K562 (cell line): ENCODE data around the gene GRIN2D. TPM values are rescaled to one million over a fixed set of nuclear protein-coding genes. Genes with fewer than 3 reads are reported as not detected.

Experiments used
- ATAC-seq: fragments of 200-7000 bp; cut with Tn5 transposase; 3 replicates; pipeline ENCODE4 v1.9.1; 2020; ENCODE audit warnings: moderate library complexity
- BruUV-seq: library from RNA; stranded (reverse); fragments of 400-500 nt; replicated peaks from 2 replicates; lab custom pipeline; 2021; lab: Mats Ljungman, UMichigan
- CTCF ChIA-PET: fragments of 300-600 bp; formaldehyde crosslinking; extraction: SDS; loops from one replicate; lab custom pipeline; 2021; ENCODE audit warnings: low intra/inter-chr PET ratio; lab: Yijun Ruan, JAX
- POLR2A ChIA-PET: fragments of 300-600, 350-650 bp; sonication (Branson Sonifier 250); formaldehyde crosslinking; extraction: SDS; loops from one replicate; lab custom pipeline; 2021; ENCODE audit warnings: antibody characterized with exemption, inconsistent platforms; lab: Yijun Ruan, JAX
- DNase-seq, 4 experiments: peaks; one replicate each; pipeline versions ENCODE4 v3.0.0 to v3.0.0-alpha.2; 2011 to 2018; ENCODE audit warnings: low spot score in 3 of 4, mixed read lengths in 3 of 4; ENCODE audit errors: extremely low read depth in 1 of 4
- FAIRE-seq: peaks from 2 replicates; lab custom pipeline; 2011; peaks lifted over from hg19 to GRCh38; lab: Jason Lieb, UNC
- H2AFZ ChIP-seq: 2 replicates; pipeline ENCODE4 v1.6.0; 2011; ENCODE audit warnings: low read depth, low read length, control low read depth, inconsistent platforms
- H3K27ac ChIP-seq: fragments of 200-600 bp; 3 replicates; pipeline ENCODE4 v1.8.0; 2011; ENCODE audit warnings: low read depth, mild to moderate bottlenecking, control low read depth, inconsistent platforms, low read length, moderate library complexity, mixed read lengths; ENCODE audit errors: extremely low read depth
- H3K27me3 ChIP-seq, 2 experiments: fragments of 300-600 bp in 1 of 2; 2 replicates in 1 of 2; 3 replicates in 1 of 2; pipeline versions ENCODE4 v1.6.0 to v1.8.0; 2011; ENCODE audit warnings: inconsistent platforms in 2 of 2, low read length in 2 of 2, mild to moderate bottlenecking in 1 of 2, mixed read lengths in 1 of 2, moderate library complexity in 1 of 2; ENCODE audit not compliant: control insufficient read depth in 2 of 2, insufficient read depth in 2 of 2
- H3K36me3 ChIP-seq: fragments of 300-600 bp; 3 replicates; pipeline ENCODE4 v1.8.0; 2011; ENCODE audit warnings: mild to moderate bottlenecking, low read length, inconsistent platforms; ENCODE audit not compliant: control insufficient read depth, insufficient read depth
- H3K4me1 ChIP-seq, 2 experiments: fragments of 200-600 bp in 1 of 2; replicated peaks in 1 of 2; 2 replicates in 1 of 2; 3 replicates in 1 of 2; pipeline versions ENCODE4 v1.5.1 to v1.8.0; 2011; ENCODE audit warnings: inconsistent platforms in 2 of 2, low read length in 2 of 2, mild to moderate bottlenecking in 1 of 2, mixed read lengths in 1 of 2, moderate library complexity in 1 of 2; ENCODE audit not compliant: control insufficient read depth in 2 of 2, insufficient read depth in 2 of 2
- H3K4me2 ChIP-seq: 2 replicates; pipeline ENCODE4 v1.6.1; 2011; ENCODE audit warnings: low read length, control low read depth, inconsistent platforms, mixed read lengths; ENCODE audit not compliant: insufficient read depth
- H3K4me3 ChIP-seq: fragments of 200-600 bp; sonication (generic), shearing (Covaris generic); 2 replicates; pipeline ENCODE4 v1.5.1; 2016; ENCODE audit warnings: control low read depth, inconsistent platforms
- H3K79me2 ChIP-seq: fragments of 200-600 bp; 3 replicates; pipeline ENCODE4 v1.8.0; 2011; ENCODE audit warnings: low read length, inconsistent platforms; ENCODE audit not compliant: control insufficient read depth, insufficient read depth
- H3K9ac ChIP-seq, 2 experiments: 2 replicates each; pipeline versions ENCODE4 v1.6.0 to v1.6.1; 2011; ENCODE audit warnings: low read depth in 2 of 2, low read length in 2 of 2, control low read depth in 1 of 2, inconsistent platforms in 1 of 2, mild to moderate bottlenecking in 1 of 2, mixed read lengths in 1 of 2; ENCODE audit not compliant: insufficient read depth in 1 of 2
- H3K9me1 ChIP-seq: one replicate; pipeline ENCODE4 v1.6.0; 2011; ENCODE audit warnings: inconsistent platforms, mild to moderate bottlenecking, low read length, moderate library complexity; ENCODE audit not compliant: control insufficient read depth, insufficient read depth
- H3K9me3 ChIP-seq: replicated peaks from 2 replicates; pipeline ENCODE4 v1.5.1; 2011; ENCODE audit warnings: low read depth, low read length, inconsistent platforms; ENCODE audit not compliant: control insufficient read depth, insufficient read depth
- H4K20me1 ChIP-seq: replicated peaks from 2 replicates; pipeline ENCODE4 v1.6.1; 2011; ENCODE audit warnings: low read length, inconsistent platforms, mixed read lengths; ENCODE audit not compliant: control insufficient read depth, insufficient read depth
- BCLAF1 ChIP-seq, 2 experiments: fragments of 450-650 bp in 1 of 2; IDR thresholded peaks; 2 replicates each; pipeline ENCODE4 v1.6.1; 2011 to 2017; ENCODE audit warnings: low read depth in 2 of 2, antibody characterized with exemption in 1 of 2, borderline replicate concordance in 1 of 2, low read length in 1 of 2, mild to moderate bottlenecking in 1 of 2, mixed read lengths in 1 of 2; ENCODE audit not compliant: control insufficient read depth in 1 of 2
- CBX2 ChIP-seq: fragments of 200-600 bp; sonication (generic); IDR thresholded peaks from one replicate; pipeline ENCODE4 v1.6.1; 2012; ENCODE audit warnings: mild to moderate bottlenecking, low read length, inconsistent platforms; ENCODE audit not compliant: insufficient read depth, poor library complexity, severe bottlenecking
- CCAR2 ChIP-seq: fragments of 200-400 bp; formaldehyde crosslinking; IDR thresholded peaks from 2 replicates; pipeline ENCODE4 v1.6.1; 2017; ENCODE audit warnings: mild to moderate bottlenecking, low read depth, low read length
- CREB1 ChIP-seq, 2 experiments: sonication (generic) in 1 of 2; formaldehyde crosslinking in 1 of 2; IDR thresholded peaks; 2 replicates each; pipeline versions ENCODE4 v1.6.1 to v1.8.0; 2012 to 2022; ENCODE audit warnings: inconsistent platforms in 1 of 2, mild to moderate bottlenecking in 1 of 2, missing genetic modification reagents in 1 of 2, moderate library complexity in 1 of 2
- FIP1L1 ChIP-seq: fragments of 200-400 bp; formaldehyde crosslinking; IDR thresholded peaks from 2 replicates; pipeline ENCODE4 v1.6.1; 2018; ENCODE audit warnings: mild to moderate bottlenecking, low read depth, low read length; ENCODE audit not compliant: poor library complexity, severe bottlenecking
- GATAD2B ChIP-seq: fragments of 450-650 bp; IDR thresholded peaks from 2 replicates; pipeline ENCODE4 v1.6.1; 2017; ENCODE audit warnings: mild to moderate bottlenecking, borderline replicate concordance
- HIVEP1 ChIP-seq: fragments of 250-450 bp; sonication (Bioruptor Pico); IDR thresholded peaks from 2 replicates; pipeline ENCODE4 v1.4.0; 2020; ENCODE audit warnings: mild to moderate bottlenecking
- IRF2 ChIP-seq: sonication (generic); formaldehyde crosslinking; IDR thresholded peaks from 2 replicates; pipeline ENCODE4 v1.8.1; 2022; ENCODE audit warnings: mild to moderate bottlenecking, missing genetic modification reagents
- KAT2B ChIP-seq: IDR thresholded peaks from one replicate; pipeline ENCODE4 v1.6.1; 2012; ENCODE audit warnings: low read depth, mild to moderate bottlenecking, control low read depth, inconsistent platforms, low read length, moderate library complexity
- MAFG ChIP-seq: fragments of 450-650 bp; conservative IDR thresholded peaks from 2 replicates; pipeline ENCODE4 v1.6.1; 2016; ENCODE audit warnings: missing genetic modification characterization, missing compliant biosample characterization
- MTF1 ChIP-seq: fragments of 250-450 bp; sonication (Bioruptor Pico); IDR thresholded peaks from 2 replicates; pipeline ENCODE4 v1.9.0; 2021; ENCODE audit warnings: moderate library complexity, mild to moderate bottlenecking, inconsistent platforms, borderline replicate concordance
- NBN ChIP-seq: fragments of 450-650 bp; IDR thresholded peaks from 2 replicates; pipeline ENCODE4 v1.6.1; 2016; ENCODE audit warnings: low read depth, mild to moderate bottlenecking
- NUFIP1 ChIP-seq: fragments of 450-650 bp; IDR thresholded peaks from 2 replicates; pipeline ENCODE4 v1.6.1; 2018; ENCODE audit not compliant: partially characterized antibody
- POLR2G ChIP-seq: fragments of 200-400 bp; formaldehyde crosslinking; IDR thresholded peaks from 2 replicates; pipeline ENCODE4 v1.6.1; 2017; ENCODE audit warnings: low read depth, mild to moderate bottlenecking, antibody characterized with exemption, low read length, moderate library complexity
- RBFOX2 ChIP-seq: fragments of 200-400 bp; formaldehyde crosslinking; IDR thresholded peaks from 2 replicates; pipeline ENCODE4 v1.6.1; 2017; ENCODE audit warnings: low read depth, mild to moderate bottlenecking, low read length, moderate library complexity
- SIN3A ChIP-seq, 2 experiments: fragments of 150-350 bp in 1 of 2; IDR thresholded peaks; 2 replicates each; pipeline ENCODE4 v1.6.1; 2011 to 2016; ENCODE audit warnings: borderline replicate concordance in 2 of 2, low read depth in 2 of 2, low read length in 2 of 2, mild to moderate bottlenecking in 2 of 2, moderate library complexity in 2 of 2; ENCODE audit not compliant: control insufficient read depth in 1 of 2
- ZNF589 ChIP-seq: fragments of 200-800 bp; sonication (Bioruptor generic); IDR thresholded peaks from 2 replicates; pipeline ENCODE4 v1.6.1; 2016; ENCODE audit warnings: low read depth, missing genetic modification characterization, missing compliant biosample characterization
- ZSCAN32 ChIP-seq: fragments of 450-650 bp; formaldehyde crosslinking; IDR thresholded peaks from 2 replicates; pipeline ENCODE4 v1.4.0; 2020; ENCODE audit warnings: mild to moderate bottlenecking, moderate library complexity
- WGBS: fragments of 100-300 bp; shearing (Covaris generic); methylation state at CpG from one replicate; pipeline ENCODE4 v1.1.6; 2016; ENCODE audit warnings: low coverage, mixed read lengths; ENCODE audit not compliant: insufficient coverage; ENCODE audit errors: missing lambda C conversion rate; 5-methylcytosine and 5-hydroxymethylcytosine counted together
- in situ Hi-C: fragments of 300-500 bp; cut with MboI; formaldehyde crosslinking; loops from 4 replicates; pipeline ENCODE4 v1.15.0; 2018; ENCODE audit warnings: inconsistent platforms, mixed read lengths
- intact Hi-C: fragments of 100-400 bp; cut with micrococcal nuclease; formaldehyde crosslinking; loops from 2 replicates; pipeline ENCODE4 v1.14.2; 2022
- polyA plus RNA-seq, 8 experiments: library from polyadenylated mRNA; depleted of rRNA in 4 of 8; stranded (reverse) in 5 of 8; unstranded in 3 of 8; fragments of >200 nt; fragmentation: Nextera tagmentation in 2 of 8; fragmentation: Illumina TruSeq in 1 of 8; extraction: Ambion mirVana in 2 of 8; extraction: Trizol in 1 of 8; gene quantifications; 2 replicates each; pipeline versions ENCODE4 v1.2.1 to v1.2.3, GENCODE V29; 2011 to 2014; ENCODE audit warnings: inconsistent platforms in 1 of 8, missing spikeins in 1 of 8
- total RNA-seq, 7 experiments: library from RNA; depleted of rRNA in 6 of 7; stranded (reverse); fragments of >200 nt in 6 of 7; fragmentation: Illumina TruSeq in 2 of 7; extraction: Trizol in 2 of 7; gene quantifications; 2 replicates each; pipeline versions ENCODE4 v1.2.1 to v1.2.3, GENCODE V29; 2011 to 2021; ENCODE audit warnings: low replicate concordance in 1 of 7

GRIN2D gene
- total and polyA plus RNA-seq, 9 of the 15 experiments (the other 6 are each of a cell fraction or from before 2014, with no cell fraction given): 0.32 to 31.5 (median 1.8) TPM

DNA sequence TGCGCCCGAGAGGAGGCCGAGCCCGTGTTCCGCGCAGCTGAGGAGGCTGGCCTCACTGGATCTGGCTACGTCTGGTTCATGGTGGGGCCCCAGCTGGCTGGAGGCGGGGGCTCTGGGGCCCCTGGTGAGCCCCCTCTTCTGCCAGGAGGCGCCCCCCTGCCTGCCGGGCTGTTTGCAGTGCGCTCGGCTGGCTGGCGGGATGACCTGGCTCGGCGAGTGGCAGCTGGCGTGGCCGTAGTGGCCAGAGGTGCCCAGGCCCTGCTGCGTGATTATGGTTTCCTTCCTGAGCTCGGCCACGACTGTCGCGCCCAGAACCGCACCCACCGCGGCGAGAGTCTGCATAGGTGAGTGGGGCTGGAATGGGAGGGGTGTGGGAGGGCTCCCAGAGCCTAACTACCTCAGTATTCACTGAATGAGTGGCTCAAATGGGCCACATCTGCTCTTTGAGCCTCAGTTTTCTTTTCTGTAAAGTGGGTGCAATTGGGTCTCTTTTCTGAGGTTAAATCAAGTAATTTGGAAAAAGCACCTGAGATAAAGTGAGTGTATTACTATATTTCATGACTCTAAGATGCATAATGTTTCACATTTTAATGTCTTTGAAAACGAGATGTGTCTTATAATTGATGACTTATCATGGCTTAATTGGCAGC is 11.7 kb downstream of the GRIN2D start:
- Histone ChIP-seq H3K9me3 (no peaks in the 10 kb centered on the region), H3K4me3 (no peak overlapping the region), H3K4me2 (no peak overlapping the region), H3K36me3 (peaks cover 35% of the 10 kb centered on the region; the same call in 2 of the 3 replicates), H3K79me2 (peaks cover 60% of the 10 kb centered on the region), H3K9me1 (no peaks in the 10 kb centered on the region), H3K9ac (peak overlapping the region in 1 of 2 experiments; percentile 53; a peak in 1 of 4 replicates), H3K27ac (no peak overlapping the region), H4K20me1 (peaks cover 8% of the 10 kb centered on the region), H3K4me1 (peaks cover 7 to 21% of the 10 kb centered on the region in 2 experiments; a peak in 4 of 5 replicates), H2AFZ (no peak overlapping the region), H3K27me3 (no peaks in the 10 kb centered on the region)
- no TSS peak for BruUV-seq
- in situ Hi-C loops: no loop called here
- no peak for FAIRE-seq
- DNase-seq: no peak
- no peak for ATAC-seq
- intact Hi-C loops: no loop called here
- POLR2A ChIA-PET: interaction anchor here (1.2 kb wide), 1 partner anchor 10 kb away, joined by 3 read pairs; no protein-coding TSS in a partner anchor
- CTCF ChIA-PET: no interaction called here
- 93% methylated on average over 22 of the region's 27 CpGs for WGBS
- no peak for TF ChIP-seq SIN3A (IDR thresholded peaks at IDR 0.05; ENCODE audit: borderline replicate concordance in 2 of 2, control insufficient read depth in 1 of 2, low read depth in 2 of 2, low read length in 2 of 2)
- peak; percentile 65 for TF ChIP-seq POLR2G
- TF ChIP-seq ZSCAN32 (CRISPR knock-in tag): no peak
- no peak for TF ChIP-seq NBN
- no peak for TF ChIP-seq CBX2
- TF ChIP-seq MTF1 (CRISPR knock-in tag): no peak
- TF ChIP-seq CCAR2: no peak
- 0 out of 2 replicates have a peak, but pooled peaks have one; percentile 44 for TF ChIP-seq IRF2 (CRISPR knock-in tag)
- peak; percentile 31 for TF ChIP-seq FIP1L1
- no peak for TF ChIP-seq CREB1 (IDR thresholded peaks at IDR 0.05)
- no peak for TF ChIP-seq CREB1 (CRISPR knock-in tag; IDR thresholded peaks at IDR 0.05)
- no peak for TF ChIP-seq BCLAF1 (IDR thresholded peaks at IDR 0.05; ENCODE audit: borderline replicate concordance in 1 of 2, control insufficient read depth in 1 of 2, low read depth in 2 of 2, low read length in 1 of 2)
- peak; percentile 47 for TF ChIP-seq RBFOX2
- TF ChIP-seq KAT2B: no peak
- TF ChIP-seq ZNF589 (CRISPR knock-in tag): no peak
- no peak for TF ChIP-seq MAFG (tag)
- no peak for TF ChIP-seq HIVEP1 (CRISPR knock-in tag)
- TF ChIP-seq GATAD2B: no peak
- no peak for TF ChIP-seq NUFIP1
